Activated CD4-positive, CD25-positive, alpha-beta regulatory T cell treated with anti-CD3 and anti-CD28 coated beads, Interleukin-2, amount 50 U/mL, for 72 hours (primary cell): ENCODE results near the gene LSP1.

Source experiments
- DNase-seq: peaks from one replicate; pipeline ENCODE4 v3.0.0; 2021

Gene LSP1

GRCh38 chr11:1825039-1825740 lies 27.7 kb upstream of the LSP1 start:
- no peak for DNase-seq

GRCh38 chr11:1825785-1826451 lies 27.0 kb upstream of the LSP1 start:
- DNase-seq, result no peak

GRCh38 chr11:1826552-1827094 lies 26.3 kb upstream of the LSP1 start:
- no peak for DNase-seq

DNA sequence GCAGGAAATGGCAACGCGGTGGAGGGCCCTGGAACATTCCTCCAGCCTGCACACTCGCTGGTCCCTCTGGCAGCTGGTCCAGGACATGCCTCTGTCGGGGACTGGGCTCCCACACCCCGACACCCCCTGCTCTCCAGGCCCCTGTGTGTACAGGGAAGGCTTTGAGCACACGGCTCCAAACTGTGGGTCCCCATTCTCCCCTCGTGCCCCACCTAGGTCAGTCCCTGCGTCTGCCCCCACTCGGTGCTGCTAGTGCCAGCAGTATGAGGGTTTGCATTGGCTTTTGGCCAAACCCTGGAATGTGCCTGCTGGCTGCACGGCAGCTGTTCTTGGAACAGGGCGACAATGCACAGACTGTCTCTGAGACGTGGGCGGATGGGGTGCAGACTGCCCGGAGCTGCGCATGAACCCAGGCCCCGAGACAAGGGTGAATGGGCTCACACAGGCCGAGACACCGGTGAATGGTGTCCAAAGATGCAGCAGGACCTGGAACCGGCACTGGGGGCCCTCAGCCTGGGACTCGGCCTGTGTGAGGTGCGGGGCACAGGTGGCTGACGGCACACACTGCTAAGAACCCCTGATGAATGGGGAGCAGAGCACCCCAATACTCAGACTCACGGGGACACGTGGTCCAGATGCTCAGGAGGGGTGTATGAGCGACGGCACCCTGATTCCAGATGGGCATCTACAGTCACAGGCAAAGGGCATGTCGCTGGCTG lies 25.6 kb upstream of the LSP1 start:
- no peak for DNase-seq

- no peak for DNase-seq
These were observed 25.0 kb upstream of the LSP1 start for GRCh38 chr11:1827931-1828330.

DNA sequence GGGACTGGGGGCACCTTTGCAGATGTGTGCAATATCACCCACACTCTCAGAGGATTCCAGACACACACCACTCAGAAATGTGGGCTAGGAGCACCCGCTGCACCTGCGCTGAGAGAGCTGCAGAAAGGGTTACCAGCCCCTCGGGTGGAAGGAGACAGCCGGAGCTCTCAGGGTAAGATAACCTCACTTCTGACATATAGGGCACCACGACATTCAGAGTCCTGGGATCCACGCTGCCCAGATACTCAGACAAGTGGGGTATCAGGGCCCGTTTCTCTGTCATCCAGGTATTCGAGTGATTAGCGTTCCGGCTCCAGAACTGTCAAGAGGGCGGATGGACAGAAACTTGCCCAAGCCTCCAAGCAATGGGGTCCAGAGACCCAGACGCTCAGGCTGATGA lies 24.3 kb upstream of the LSP1 start:
- DNase-seq, result no peak

GRCh38 chr11:1829039-1829820 lies 23.7 kb upstream of the LSP1 start:
- DNase-seq, result no peak

GRCh38 chr11:1830004-1830321 lies 22.9 kb upstream of the LSP1 start:
- DNase-seq, result peak; percentile 29

DNA sequence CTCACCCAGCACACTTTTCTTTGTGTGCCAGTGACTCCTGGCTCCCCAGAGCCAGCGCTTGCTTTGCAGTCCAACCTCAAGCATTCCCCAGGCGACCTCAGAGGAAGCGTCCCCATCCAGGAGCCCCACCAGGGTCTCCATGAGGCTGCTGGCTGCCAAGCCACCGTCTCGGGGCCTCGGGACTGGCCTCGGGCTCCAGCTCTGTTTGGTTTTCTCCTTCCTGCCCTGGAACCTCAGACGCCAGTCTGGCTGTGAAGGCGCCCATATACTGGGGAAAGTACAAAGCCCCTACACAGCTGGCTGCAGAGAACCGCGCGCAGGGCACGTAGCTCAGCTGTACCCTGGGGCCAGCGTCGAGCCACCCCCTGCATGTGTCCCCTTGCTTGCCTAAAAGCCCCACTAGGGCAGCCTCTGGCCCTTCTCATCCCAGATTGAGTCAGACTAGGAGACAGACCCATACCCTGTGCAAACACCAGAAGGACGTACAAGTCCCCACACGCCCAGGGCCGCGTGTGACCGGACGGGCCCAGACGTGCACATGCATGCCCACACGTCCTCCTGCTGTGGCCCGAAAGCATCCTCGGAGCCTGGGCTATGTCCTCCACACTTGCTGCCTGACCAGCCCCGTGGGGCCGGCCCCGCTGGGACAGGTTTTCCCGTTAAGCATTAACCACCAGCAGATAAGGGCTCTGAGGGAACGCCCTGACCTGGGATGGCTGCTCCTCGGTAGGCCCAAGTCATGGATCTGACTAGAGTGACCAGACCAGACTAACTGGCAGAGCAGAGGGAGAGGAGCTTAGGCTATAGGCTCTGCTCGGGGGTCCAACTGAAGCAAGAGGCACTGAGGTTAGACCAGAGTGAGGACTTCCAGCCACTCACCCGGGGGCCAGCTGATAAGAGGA lies 22.3 kb upstream of the LSP1 start:
- no peak for DNase-seq

- DNase-seq, result peak; percentile 27
These were observed 21.3 kb upstream of the LSP1 start for GRCh38 chr11:1831338-1832210.

- DNase-seq, result peak; percentile 81
These were observed 20.5 kb upstream of the LSP1 start for GRCh38 chr11:1832211-1832919.

DNA sequence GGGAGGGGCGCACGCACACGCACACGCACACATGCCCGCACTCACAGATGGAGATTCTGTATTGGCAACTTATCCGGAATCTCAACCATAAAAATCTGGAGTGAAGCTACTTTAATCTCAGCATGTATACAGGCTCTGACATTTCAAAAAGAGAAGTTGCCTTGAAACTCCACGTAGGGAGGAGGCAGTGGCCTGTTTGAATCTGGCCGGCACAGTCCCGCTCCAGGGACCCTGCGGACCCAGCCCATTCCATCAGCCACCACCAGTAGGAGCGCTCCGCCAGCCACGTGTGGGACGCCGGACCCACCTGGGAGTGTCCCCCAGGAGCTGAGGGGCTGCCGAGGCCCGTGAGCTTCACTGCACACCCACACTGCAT lies 20.0 kb upstream of the LSP1 start:
- no peak for DNase-seq

- DNase-seq, result no peak
These were observed 18.7 kb upstream of the LSP1 start for GRCh38 chr11:1834062-1834610.

DNA sequence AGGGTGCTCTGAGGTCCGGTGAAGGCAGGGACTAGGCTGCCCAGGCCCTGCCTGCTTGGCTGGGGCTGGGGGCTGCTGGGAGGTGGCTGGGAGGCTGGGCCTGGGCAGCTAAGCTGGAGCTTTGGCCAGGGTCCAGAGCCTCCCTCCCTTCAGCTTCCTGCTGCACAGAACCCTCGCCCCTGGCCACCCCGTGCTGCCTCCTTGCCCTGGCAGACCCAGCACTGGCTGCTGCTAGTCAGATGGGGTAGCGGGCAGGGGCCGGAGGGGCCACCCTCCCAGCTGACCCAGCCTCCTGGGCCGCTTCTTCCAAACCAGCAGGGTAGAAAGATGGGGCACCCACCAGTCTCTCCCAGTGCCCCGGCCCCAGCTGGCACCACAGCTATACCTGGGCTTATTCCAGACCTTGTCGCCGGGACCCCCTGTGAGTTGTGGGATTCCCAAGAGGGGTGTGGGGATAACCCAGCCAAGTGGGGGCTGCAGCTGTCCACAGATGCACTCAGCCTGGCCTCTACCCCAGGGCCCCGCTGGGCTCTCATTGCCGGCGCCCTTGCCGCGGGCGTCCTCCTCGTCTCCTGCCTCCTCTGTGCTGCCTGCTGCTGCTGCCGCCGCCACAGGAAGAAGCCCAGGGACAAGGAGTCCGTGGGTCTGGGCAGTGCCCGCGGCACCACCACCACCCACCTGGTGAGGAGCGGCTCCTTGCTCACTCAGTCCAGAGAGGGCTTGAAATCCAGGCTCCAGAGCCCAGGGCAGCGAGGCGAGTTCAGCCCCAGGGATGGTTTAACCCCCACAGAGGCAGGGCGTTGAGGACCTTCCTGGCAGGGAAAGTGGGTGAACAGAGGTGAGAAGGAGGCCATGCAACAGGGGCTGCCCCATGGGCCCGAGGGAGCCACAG lies 17.9 kb upstream of the LSP1 start, which contains the start of gene SYT8:
Gene SYT8 (plus strand): TSS at position 212 of the 892 bp plus-strand sequence. CDS start 116 bp downstream, at position 328.
- DNase-seq, result no peak

- no peak for DNase-seq
These were observed 17.2 kb upstream of the LSP1 start for GRCh38 chr11:1835671-1836010.

- no peak for DNase-seq
These were observed 16.6 kb upstream of the LSP1 start for GRCh38 chr11:1836011-1836945.

DNA sequence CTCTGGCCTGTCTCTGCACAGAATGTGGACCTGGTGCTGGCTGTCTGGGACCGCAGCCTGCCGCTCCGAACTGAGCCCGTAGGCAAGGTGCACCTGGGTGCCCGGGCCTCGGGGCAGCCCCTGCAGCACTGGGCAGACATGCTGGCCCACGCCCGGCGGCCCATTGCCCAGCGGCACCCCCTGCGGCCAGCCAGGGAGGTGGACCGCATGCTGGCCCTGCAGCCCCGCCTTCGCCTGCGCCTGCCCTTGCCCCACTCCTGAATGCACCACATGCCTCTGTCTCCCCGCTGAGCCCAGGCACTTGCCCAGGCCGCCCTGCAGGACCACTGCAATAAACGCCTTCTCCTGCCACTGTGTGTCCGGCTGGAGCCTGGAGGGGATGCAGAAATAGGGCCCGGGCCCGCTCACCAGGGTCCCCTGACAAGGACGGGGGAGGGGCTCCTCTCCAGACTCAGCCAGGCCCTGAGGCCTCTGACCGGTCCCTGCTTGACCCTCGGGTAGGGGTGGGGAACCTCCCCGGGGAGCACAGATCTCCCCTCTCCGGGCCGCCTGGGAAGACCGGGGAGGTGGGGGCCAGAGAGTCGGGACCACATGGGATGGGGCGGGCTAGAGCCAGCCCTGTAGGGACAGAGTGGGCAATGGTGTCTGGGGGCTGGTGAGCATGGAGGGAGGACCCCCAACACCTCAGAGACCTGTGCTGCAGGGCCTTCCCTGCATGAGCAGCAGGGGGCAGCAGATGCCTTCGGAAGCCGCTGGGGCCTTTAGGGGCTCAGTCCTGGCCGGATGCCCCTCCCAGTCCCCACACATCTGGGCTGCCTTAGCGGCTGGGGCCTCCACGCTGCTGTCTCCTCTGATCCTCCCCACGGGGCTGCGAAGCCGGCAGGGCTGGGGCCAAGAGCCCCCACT lies 15.5 kb upstream of the LSP1 start:
- DNase-seq, result peak; percentile 78
